Measurements from ENCODE around the gene HDHD5.

Gene HDHD5

GRCh38 chr22:17140022-17140421 lies 19.1 kb downstream of the HDHD5 start:
- TF ChIP-seq CTCF (conservative IDR thresholded peaks at IDR 0.05; ENCODE audit: low read depth, low read length), result no peak
- Histone ChIP-seq H3K4me2 (no peak overlapping the region), H3K4me3 (IDR thresholded peaks at IDR 0.05; ENCODE audit: insufficient read depth, low read depth, low read length) (no peak overlapping the region), H4K20me1 (ENCODE audit: insufficient read depth) (no peaks in the 10 kb centered on the region), H2AFZ (ENCODE audit: low read depth) (no peak overlapping the region), H3K9ac (no peak overlapping the region), H3K27me3 (ENCODE audit: insufficient read depth, low read depth) (no peaks in the 10 kb centered on the region), H3K79me2 (ENCODE audit: insufficient read depth, low read depth) (no peaks in the 10 kb centered on the region), H3K4me1 (ENCODE audit: low read depth, poor library complexity, severe bottlenecking) (no peaks in the 10 kb centered on the region), H3K27ac (no peak overlapping the region), H3K36me3 (ENCODE audit: insufficient read depth) (no peaks in the 10 kb centered on the region)

GRCh38 chr22:17138513-17138912 lies 20.6 kb downstream of the HDHD5 start:
- TF ChIP-seq CTCF (conservative IDR thresholded peaks at IDR 0.05; ENCODE audit: low read depth, low read length), result no peak
- no peaks in the 10 kb centered on the region for H3K79me2 ChIP-seq (ENCODE audit: insufficient read depth, low read depth)
- H3K4me3 ChIP-seq (IDR thresholded peaks at IDR 0.05; ENCODE audit: insufficient read depth, low read depth, low read length), result no peak overlapping the region
- no peaks in the 10 kb centered on the region for H4K20me1 ChIP-seq (ENCODE audit: insufficient read depth)
- H3K4me2 ChIP-seq, result no peak overlapping the region
- H2AFZ ChIP-seq (ENCODE audit: low read depth), result no peak overlapping the region
- no peak overlapping the region for H3K27ac ChIP-seq
- no peaks in the 10 kb centered on the region for H3K4me1 ChIP-seq (ENCODE audit: low read depth, poor library complexity, severe bottlenecking)
- H3K27me3 ChIP-seq (ENCODE audit: insufficient read depth, low read depth), result no peaks in the 10 kb centered on the region
- no peak overlapping the region for H3K9ac ChIP-seq
- H3K36me3 ChIP-seq (ENCODE audit: insufficient read depth), result no peaks in the 10 kb centered on the region

GRCh38 chr22:17137861-17138425 lies 21.1 kb downstream of the HDHD5 start:
- no peak overlapping the region for H3K4me2 ChIP-seq
- H3K27ac ChIP-seq, result no peak overlapping the region
- no peaks in the 10 kb centered on the region for H3K4me1 ChIP-seq (ENCODE audit: low read depth, poor library complexity, severe bottlenecking)
- TF ChIP-seq CTCF (conservative IDR thresholded peaks at IDR 0.05; ENCODE audit: low read depth, low read length), result no peak
- no peaks in the 10 kb centered on the region for H3K79me2 ChIP-seq (ENCODE audit: insufficient read depth, low read depth)
- H3K27me3 ChIP-seq (ENCODE audit: insufficient read depth, low read depth), result no peaks in the 10 kb centered on the region
- no peak overlapping the region for H3K4me3 ChIP-seq (IDR thresholded peaks at IDR 0.05; ENCODE audit: insufficient read depth, low read depth, low read length)
- H4K20me1 ChIP-seq (ENCODE audit: insufficient read depth), result no peaks in the 10 kb centered on the region
- no peaks in the 10 kb centered on the region for H3K36me3 ChIP-seq (ENCODE audit: insufficient read depth)
- H3K9ac ChIP-seq, result no peak overlapping the region
- H2AFZ ChIP-seq (ENCODE audit: low read depth), result no peak overlapping the region

GRCh38 chr22:17137170-17137569 lies 21.9 kb downstream of the HDHD5 start:
- Histone ChIP-seq H4K20me1 (ENCODE audit: insufficient read depth) (no peaks in the 10 kb centered on the region), H3K4me1 (ENCODE audit: low read depth, poor library complexity, severe bottlenecking) (no peaks in the 10 kb centered on the region), H3K79me2 (ENCODE audit: insufficient read depth, low read depth) (no peaks in the 10 kb centered on the region), H3K9ac (no peak overlapping the region), H3K4me3 (IDR thresholded peaks at IDR 0.05; ENCODE audit: insufficient read depth, low read depth, low read length) (no peak overlapping the region), H2AFZ (ENCODE audit: low read depth) (no peak overlapping the region), H3K4me2 (no peak overlapping the region), H3K27ac (no peak overlapping the region), H3K36me3 (ENCODE audit: insufficient read depth) (no peaks in the 10 kb centered on the region), H3K27me3 (ENCODE audit: insufficient read depth, low read depth) (no peaks in the 10 kb centered on the region)
- no peak for TF ChIP-seq CTCF (conservative IDR thresholded peaks at IDR 0.05; ENCODE audit: low read depth, low read length)

Measured in KMS-11 (cell line).